H9 (cell line): Measurements from ENCODE around the gene MFAP3. TPM values are rescaled to one million over a fixed set of nuclear protein-coding genes. Genes with fewer than 3 reads are reported as not detected.

Experiments
- DNase-seq: peaks from one replicate; pipeline ENCODE4 v3.0.0-alpha.2; 2017
- H2AFZ ChIP-seq: one replicate; pipeline ENCODE4 v1.6.1; 2013; ENCODE audit warnings: mild to moderate bottlenecking, low read length, control low read depth, moderate library complexity
- H2AK5ac ChIP-seq: 2 replicates; pipeline ENCODE4 v1.6.1; 2013; ENCODE audit warnings: low read length, control low read depth, mixed read lengths; ENCODE audit not compliant: insufficient read length
- H2BK120ac ChIP-seq: one replicate; pipeline ENCODE4 v1.6.1; 2013; ENCODE audit warnings: low read depth, mild to moderate bottlenecking, low read length, control low read depth, inconsistent platforms; ENCODE audit not compliant: poor library complexity, severe bottlenecking
- H2BK12ac ChIP-seq: 2 replicates; pipeline ENCODE4 v1.6.1; 2013; ENCODE audit warnings: low read length, control low read depth, mixed read lengths, low read depth; ENCODE audit not compliant: insufficient read length
- H2BK15ac ChIP-seq: 2 replicates; pipeline ENCODE4 v1.6.1; 2013; ENCODE audit warnings: low read depth, low read length, control low read depth
- H2BK20ac ChIP-seq: one replicate; pipeline ENCODE4 v1.6.1; 2013; ENCODE audit warnings: low read depth, mild to moderate bottlenecking, low read length, control low read depth, inconsistent platforms; ENCODE audit not compliant: poor library complexity, severe bottlenecking
- H2BK5ac ChIP-seq: 2 replicates; pipeline ENCODE4 v1.6.1; 2013; ENCODE audit warnings: low read length, control low read depth, mixed read lengths; ENCODE audit not compliant: insufficient read length
- H3K14ac ChIP-seq: 2 replicates; pipeline ENCODE4 v1.6.1; 2013; ENCODE audit warnings: low read length, control low read depth; ENCODE audit not compliant: insufficient read depth
- H3K18ac ChIP-seq: 2 replicates; pipeline ENCODE4 v1.6.1; 2013; ENCODE audit warnings: low read depth, mild to moderate bottlenecking, mixed read lengths, low read length, control low read depth; ENCODE audit not compliant: insufficient read length
- H3K23ac ChIP-seq: 2 replicates; pipeline ENCODE4 v1.6.1; 2013; ENCODE audit warnings: low read length, control low read depth, mixed read lengths, low read depth; ENCODE audit not compliant: insufficient read length
- H3K23me2 ChIP-seq: 2 replicates; pipeline ENCODE4 v1.6.1; 2013; ENCODE audit warnings: low read depth, mild to moderate bottlenecking, mixed read lengths, low read length, control low read depth; ENCODE audit not compliant: insufficient read length, poor library complexity, severe bottlenecking
- H3K27ac ChIP-seq: 2 replicates; pipeline ENCODE4 v1.5.1; 2013; ENCODE audit warnings: low read length, control low read depth, mixed read lengths, low read depth; ENCODE audit not compliant: insufficient read length
- H3K27me3 ChIP-seq: 2 replicates; pipeline ENCODE4 v1.6.1; 2013; ENCODE audit warnings: low read length, control low read depth, inconsistent platforms; ENCODE audit not compliant: insufficient read depth
- H3K4ac ChIP-seq: 2 replicates; pipeline ENCODE4 v1.6.1; 2013; ENCODE audit warnings: low read depth, mild to moderate bottlenecking, control low read depth, inconsistent platforms, low read length, moderate library complexity
- H3K4me1 ChIP-seq: 2 replicates; pipeline ENCODE4 v1.6.1; 2013; ENCODE audit warnings: low read length, control low read depth, inconsistent platforms; ENCODE audit not compliant: insufficient read depth
- H3K4me2 ChIP-seq: 2 replicates; pipeline ENCODE4 v1.6.1; 2013; ENCODE audit warnings: low read length, control low read depth, mixed read lengths; ENCODE audit not compliant: insufficient read length, insufficient read depth
- H3K56ac ChIP-seq: 2 replicates; pipeline ENCODE4 v1.6.1; 2013; ENCODE audit warnings: low read depth, mild to moderate bottlenecking, mixed read lengths, low read length, control low read depth; ENCODE audit not compliant: insufficient read length
- H3K79me1 ChIP-seq: 2 replicates; pipeline ENCODE4 v1.6.1; 2013; ENCODE audit warnings: low read depth, mild to moderate bottlenecking, moderate library complexity, low read length, control low read depth, inconsistent platforms; ENCODE audit not compliant: insufficient read depth, poor library complexity, severe bottlenecking
- H3K79me2 ChIP-seq: 2 replicates; pipeline ENCODE4 v1.6.1; 2013; ENCODE audit warnings: low read length, control low read depth, inconsistent platforms; ENCODE audit not compliant: insufficient read depth
- H3K9ac ChIP-seq: 2 replicates; pipeline ENCODE4 v1.6.1; 2013; ENCODE audit warnings: low read length, control low read depth, mixed read lengths; ENCODE audit not compliant: insufficient read length; ENCODE audit errors: extremely low read depth
- H3K9me3 ChIP-seq: one replicate; pipeline ENCODE4 v1.6.1; 2013; ENCODE audit warnings: low read depth, low read length, inconsistent platforms; ENCODE audit not compliant: control insufficient read depth
- H3T11ph ChIP-seq: one replicate; pipeline ENCODE4 v1.6.1; 2013; ENCODE audit warnings: mild to moderate bottlenecking, low read length, control low read depth, inconsistent platforms
- H4K20me1 ChIP-seq: one replicate; pipeline ENCODE4 v1.6.1; 2013; ENCODE audit not compliant: control insufficient read depth, insufficient read length, insufficient read depth
- H4K5ac ChIP-seq: 2 replicates; pipeline ENCODE4 v1.6.1; 2013; ENCODE audit warnings: low read depth, mild to moderate bottlenecking, mixed read lengths, low read length, control low read depth; ENCODE audit not compliant: insufficient read length
- H4K8ac ChIP-seq: replicated peaks from 2 replicates; pipeline ENCODE4 v1.6.1; 2013; ENCODE audit warnings: low read length, control low read depth, mixed read lengths, low read depth; ENCODE audit not compliant: insufficient read length
- H4K91ac ChIP-seq: 2 replicates; pipeline ENCODE4 v1.6.1; 2013; ENCODE audit warnings: low read depth, mild to moderate bottlenecking, moderate library complexity, mixed read lengths, low read length, control low read depth; ENCODE audit not compliant: insufficient read length
- H3K27ac Mint-ChIP-seq, 3 experiments: 2 replicates in 2 of 3; 3 replicates in 1 of 3; pipeline ENCODE4 v1.8.0; 2020 to 2021; ENCODE audit warnings: mixed read lengths in 3 of 3, mild to moderate bottlenecking in 1 of 3, moderate library complexity in 1 of 3
- H3K27me3 Mint-ChIP-seq: 2 replicates; pipeline ENCODE4 v1.8.0; 2021; ENCODE audit warnings: low read depth, mild to moderate bottlenecking, moderate library complexity, mixed read lengths
- H3K36me3 Mint-ChIP-seq, 3 experiments: 2 replicates in 2 of 3; 3 replicates in 1 of 3; pipeline ENCODE4 v1.8.0; 2020 to 2021; ENCODE audit warnings: low read depth in 3 of 3, mixed read lengths in 3 of 3; ENCODE audit not compliant: insufficient read depth in 1 of 3
- H3K4me1 Mint-ChIP-seq, 2 experiments: 2 replicates each; pipeline ENCODE4 v1.8.0; 2020; ENCODE audit warnings: mixed read lengths in 2 of 2
- H3K4me3 Mint-ChIP-seq, 2 experiments: 2 replicates in 1 of 2; 3 replicates in 1 of 2; pipeline ENCODE4 v1.8.0; 2020 to 2021; ENCODE audit warnings: mild to moderate bottlenecking in 2 of 2, mixed read lengths in 2 of 2, moderate library complexity in 1 of 2
- H3K9me3 Mint-ChIP-seq, 2 experiments: 2 replicates in 1 of 2; 3 replicates in 1 of 2; pipeline ENCODE4 v1.8.0; 2020; ENCODE audit warnings: mild to moderate bottlenecking in 2 of 2, mixed read lengths in 2 of 2, moderate library complexity in 1 of 2
- WGBS: extraction: QIAGEN DNeasy Blood & Tissue Kit; methylation state at CpG from one replicate; pipeline ENCODE4 v1.1.7; 2013; ENCODE audit warnings: missing lambda C conversion rate, low lambda C conversion rate, mixed read lengths; ENCODE audit not compliant: insufficient read length; ENCODE audit errors: extremely low coverage; 5-methylcytosine and 5-hydroxymethylcytosine counted together
- total RNA-seq: library from RNA; stranded (reverse); gene quantifications from 2 replicates; pipeline ENCODE4 v1.2.1, GENCODE V29; 2021
- TF ChIP-seq, protein P1 (sequence below): fragments of 200-600 bp; sonication (generic); conservative IDR thresholded peaks from 3 replicates; pipeline ENCODE4 v1.8.0; 2021; ENCODE audit warnings: antibody characterized with exemption, mild to moderate bottlenecking

The MFAP3 gene
- total RNA-seq, 1 experiment from 2014 or later, result 24.5 TPM

- no peaks in the 10 kb centered on the region for H3K9me3 ChIP-seq
- H2AK5ac ChIP-seq, result no peak overlapping the region
- no peak overlapping the region for H3K18ac ChIP-seq
- H3K4me1 ChIP-seq, result peaks cover 3% of the 10 kb centered on the region; the same call in 1 of the 2 replicates
- H4K91ac ChIP-seq, result no peak overlapping the region
- H3K23me2 ChIP-seq, result no peaks in the 10 kb centered on the region
- no peak overlapping the region for H3K4me2 ChIP-seq
- H2BK5ac ChIP-seq, result no peak overlapping the region
- H3K14ac ChIP-seq, result no peak overlapping the region
- H3K27ac Mint-ChIP-seq, result no peak overlapping the region
- no peak overlapping the region for H2BK20ac ChIP-seq
- H3K79me2 ChIP-seq, result no peaks in the 10 kb centered on the region
- H3K56ac ChIP-seq, result no peak overlapping the region
- H3K36me3 Mint-ChIP-seq, result no peaks in the 10 kb centered on the region
- H3K27ac ChIP-seq, result no peak overlapping the region
- no peaks in the 10 kb centered on the region for H3K9me3 Mint-ChIP-seq
- H2BK12ac ChIP-seq, result no peak overlapping the region
- H3K23ac ChIP-seq, result no peak overlapping the region
- H2AFZ ChIP-seq, result no peak overlapping the region
- H3K27me3 ChIP-seq, result no peaks in the 10 kb centered on the region
- H3K4ac ChIP-seq, result no peak overlapping the region
- H2BK15ac ChIP-seq, result no peak overlapping the region
- no peak overlapping the region for H3K9ac ChIP-seq
- H3K79me1 ChIP-seq, result no peaks in the 10 kb centered on the region
- H3T11ph ChIP-seq, result no peak overlapping the region
- TF ChIP-seq, protein P1, sequence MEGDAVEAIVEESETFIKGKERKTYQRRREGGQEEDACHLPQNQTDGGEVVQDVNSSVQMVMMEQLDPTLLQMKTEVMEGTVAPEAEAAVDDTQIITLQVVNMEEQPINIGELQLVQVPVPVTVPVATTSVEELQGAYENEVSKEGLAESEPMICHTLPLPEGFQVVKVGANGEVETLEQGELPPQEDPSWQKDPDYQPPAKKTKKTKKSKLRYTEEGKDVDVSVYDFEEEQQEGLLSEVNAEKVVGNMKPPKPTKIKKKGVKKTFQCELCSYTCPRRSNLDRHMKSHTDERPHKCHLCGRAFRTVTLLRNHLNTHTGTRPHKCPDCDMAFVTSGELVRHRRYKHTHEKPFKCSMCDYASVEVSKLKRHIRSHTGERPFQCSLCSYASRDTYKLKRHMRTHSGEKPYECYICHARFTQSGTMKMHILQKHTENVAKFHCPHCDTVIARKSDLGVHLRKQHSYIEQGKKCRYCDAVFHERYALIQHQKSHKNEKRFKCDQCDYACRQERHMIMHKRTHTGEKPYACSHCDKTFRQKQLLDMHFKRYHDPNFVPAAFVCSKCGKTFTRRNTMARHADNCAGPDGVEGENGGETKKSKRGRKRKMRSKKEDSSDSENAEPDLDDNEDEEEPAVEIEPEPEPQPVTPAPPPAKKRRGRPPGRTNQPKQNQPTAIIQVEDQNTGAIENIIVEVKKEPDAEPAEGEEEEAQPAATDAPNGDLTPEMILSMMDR, result no peak
- peaks cover 34% of the 10 kb centered on the region for H3K27me3 Mint-ChIP-seq
- no peak overlapping the region for H2BK120ac ChIP-seq
- no peaks in the 10 kb centered on the region for H4K20me1 ChIP-seq
- no peak overlapping the region for H3K4me3 Mint-ChIP-seq
- peaks cover 45 to 49% of the 10 kb centered on the region in 2 experiments for H3K4me1 Mint-ChIP-seq
- no peak overlapping the region for H4K5ac ChIP-seq
- no peak for DNase-seq
- no peak overlapping the region for H4K8ac ChIP-seq
- WGBS, result no CpG with 5 or more reads among the region's 2 CpGs
Observed at GRCh38 chr5:154081246-154081645, 42.5 kb downstream of the MFAP3 start.
